LNCAP (cell line): Measurements from ENCODE around the gene IAH1.

ENCODE experiments used
- CTCF ChIP-seq: fragments of 450-650 bp; IDR thresholded peaks from 2 replicates; pipeline ENCODE4 v1.5.1; 2017; ENCODE audit warnings: mild to moderate bottlenecking

IAH1 gene

DNA sequence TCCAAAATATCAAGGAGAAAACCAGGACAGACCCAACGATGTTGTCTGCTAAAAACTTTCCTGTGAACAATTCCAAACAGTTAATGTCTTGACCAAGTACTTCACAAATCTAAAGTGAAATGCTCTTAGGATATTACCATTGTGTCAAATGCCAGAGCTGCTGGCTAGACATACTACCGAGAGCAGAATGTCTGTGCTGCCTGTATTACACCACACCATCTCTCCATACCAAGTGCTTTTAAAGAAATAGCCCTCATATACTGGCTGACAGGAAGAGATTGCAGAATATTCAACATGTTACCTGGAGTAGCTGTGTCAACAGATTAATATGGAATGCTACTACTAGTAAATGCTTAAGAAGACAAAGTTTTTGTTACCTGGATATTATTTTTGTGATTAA, 18.6 kb downstream of the IAH1 start:
- TF ChIP-seq CTCF, result no peak

DNA sequence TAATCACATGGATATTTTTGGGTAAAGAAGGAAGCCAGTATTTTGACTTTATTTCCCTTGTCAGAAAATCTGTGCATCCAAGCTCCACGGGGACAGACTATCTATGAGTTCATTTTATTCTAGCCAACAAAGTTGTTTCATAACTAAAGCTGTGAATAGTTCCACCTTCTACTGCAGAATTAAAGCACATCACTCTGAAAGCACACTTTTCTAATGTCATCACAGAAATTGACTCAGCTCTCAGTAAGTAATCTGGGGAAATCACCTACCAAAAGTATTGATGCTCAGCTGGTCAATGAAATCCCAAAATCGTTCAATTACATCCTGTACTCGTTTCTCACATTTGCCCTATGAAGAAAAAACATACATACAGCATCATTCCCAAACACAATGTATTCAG, 19.1 kb downstream of the IAH1 start:
- no peak for TF ChIP-seq CTCF

- TF ChIP-seq CTCF, result no peak
Measured at GRCh38 chr2:9494081-9494480, 19.7 kb downstream of the IAH1 start.

DNA sequence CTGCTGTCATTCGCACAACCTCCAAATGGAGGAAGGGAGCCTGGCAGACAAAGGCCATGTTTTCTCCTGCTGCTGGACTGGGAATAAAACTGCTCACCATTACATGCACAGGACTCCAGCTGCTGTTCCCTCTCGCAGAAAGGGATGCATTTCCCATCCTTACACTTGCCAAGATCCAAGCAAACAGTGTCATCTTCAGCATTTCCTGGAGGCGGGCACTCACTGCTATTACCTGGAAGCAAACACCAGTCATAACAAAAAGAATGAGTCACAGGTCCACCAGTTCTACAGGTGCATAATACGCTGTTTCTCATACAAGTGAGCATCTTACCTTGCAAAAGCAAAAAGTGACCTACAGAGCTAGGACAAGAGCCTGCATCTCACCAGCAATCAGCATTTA, 22.7 kb downstream of the IAH1 start:
- TF ChIP-seq CTCF, result no peak

DNA sequence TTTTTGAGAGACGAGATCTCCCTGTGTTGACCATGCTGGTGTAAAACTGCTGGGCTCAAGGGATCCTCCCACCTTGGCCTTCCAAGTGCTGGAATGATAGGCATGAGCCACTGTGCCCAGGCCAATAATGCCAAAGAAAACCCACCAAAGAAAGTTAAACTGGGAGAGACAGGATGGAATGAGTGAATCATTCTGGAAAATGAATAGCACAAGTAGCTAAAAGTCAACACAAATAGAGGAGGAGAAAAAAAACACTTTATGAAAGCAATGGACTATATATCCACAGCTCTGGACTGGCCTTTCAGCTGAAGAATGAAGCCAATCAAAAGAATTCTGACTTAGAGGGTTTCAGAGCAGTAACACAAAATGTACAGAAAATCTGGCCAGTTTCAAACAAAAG, 23.9 kb downstream of the IAH1 start:
- TF ChIP-seq CTCF, result no peak

DNA sequence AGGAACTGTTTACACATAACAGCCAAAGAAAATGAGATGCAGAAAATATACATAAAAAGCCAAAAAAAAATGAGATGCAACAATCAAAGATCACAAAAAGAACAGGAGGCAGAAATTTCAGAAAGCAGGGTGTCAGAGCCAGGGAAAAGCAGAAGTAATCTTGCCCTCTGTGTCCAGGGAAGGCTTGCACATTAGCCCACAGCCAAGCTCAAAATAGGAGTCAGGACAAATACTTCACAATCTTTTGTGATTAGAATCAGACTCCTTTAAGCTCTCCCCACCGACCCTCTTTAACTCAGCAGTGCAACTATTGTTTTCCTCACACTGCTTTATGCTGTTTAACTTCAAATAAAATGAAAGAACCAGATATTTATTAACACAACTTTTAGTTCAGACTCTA, 34.6 kb downstream of the IAH1 start:
- TF ChIP-seq CTCF, result no peak

GRCh38 chr2:9517118-9517782, 42.9 kb downstream of the IAH1 start:
- no peak for TF ChIP-seq CTCF

GRCh38 chr2:9518163-9518562, 43.8 kb downstream of the IAH1 start:
- no peak for TF ChIP-seq CTCF
